ENCODE results near the gene LSM10.

DNA sequence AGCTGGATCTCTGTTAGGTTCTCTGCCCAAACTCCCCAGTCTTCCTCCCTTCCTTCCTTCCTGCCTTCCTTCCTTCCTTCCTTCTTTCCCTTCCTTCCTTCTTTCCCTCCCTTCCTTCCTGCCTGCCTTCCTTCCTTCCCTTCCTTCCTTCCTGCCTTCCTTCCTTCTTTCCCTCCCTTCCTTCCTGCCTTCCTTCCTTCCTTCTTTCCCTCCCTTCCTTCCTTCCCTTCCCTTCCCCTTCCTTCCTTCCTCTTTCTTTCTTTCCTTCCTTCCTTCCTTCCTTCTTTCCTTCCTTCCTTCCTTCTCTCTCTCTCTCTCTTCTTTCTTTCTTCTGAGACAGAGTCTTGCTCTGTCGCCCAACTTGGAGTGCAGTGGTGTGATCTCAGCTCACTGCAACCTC lies 8.7 kb upstream of the LSM10 start:
- TF ChIP-seq, protein P1, sequence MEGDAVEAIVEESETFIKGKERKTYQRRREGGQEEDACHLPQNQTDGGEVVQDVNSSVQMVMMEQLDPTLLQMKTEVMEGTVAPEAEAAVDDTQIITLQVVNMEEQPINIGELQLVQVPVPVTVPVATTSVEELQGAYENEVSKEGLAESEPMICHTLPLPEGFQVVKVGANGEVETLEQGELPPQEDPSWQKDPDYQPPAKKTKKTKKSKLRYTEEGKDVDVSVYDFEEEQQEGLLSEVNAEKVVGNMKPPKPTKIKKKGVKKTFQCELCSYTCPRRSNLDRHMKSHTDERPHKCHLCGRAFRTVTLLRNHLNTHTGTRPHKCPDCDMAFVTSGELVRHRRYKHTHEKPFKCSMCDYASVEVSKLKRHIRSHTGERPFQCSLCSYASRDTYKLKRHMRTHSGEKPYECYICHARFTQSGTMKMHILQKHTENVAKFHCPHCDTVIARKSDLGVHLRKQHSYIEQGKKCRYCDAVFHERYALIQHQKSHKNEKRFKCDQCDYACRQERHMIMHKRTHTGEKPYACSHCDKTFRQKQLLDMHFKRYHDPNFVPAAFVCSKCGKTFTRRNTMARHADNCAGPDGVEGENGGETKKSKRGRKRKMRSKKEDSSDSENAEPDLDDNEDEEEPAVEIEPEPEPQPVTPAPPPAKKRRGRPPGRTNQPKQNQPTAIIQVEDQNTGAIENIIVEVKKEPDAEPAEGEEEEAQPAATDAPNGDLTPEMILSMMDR (IDR thresholded peaks at IDR 0.05), result no peak
- TF ChIP-seq POLR2A (IDR thresholded peaks at IDR 0.05), result no peak
